CD4-positive, alpha-beta T cell treated with Interleukin-15 for 4 hours (primary cell): ENCODE measurements around the gene FGGY.

ENCODE experiments used
- DNase-seq: peaks from one replicate; pipeline ENCODE4 v3.0.0-alpha.2; 2020; ENCODE audit warnings: low spot score

Gene FGGY

DNA sequence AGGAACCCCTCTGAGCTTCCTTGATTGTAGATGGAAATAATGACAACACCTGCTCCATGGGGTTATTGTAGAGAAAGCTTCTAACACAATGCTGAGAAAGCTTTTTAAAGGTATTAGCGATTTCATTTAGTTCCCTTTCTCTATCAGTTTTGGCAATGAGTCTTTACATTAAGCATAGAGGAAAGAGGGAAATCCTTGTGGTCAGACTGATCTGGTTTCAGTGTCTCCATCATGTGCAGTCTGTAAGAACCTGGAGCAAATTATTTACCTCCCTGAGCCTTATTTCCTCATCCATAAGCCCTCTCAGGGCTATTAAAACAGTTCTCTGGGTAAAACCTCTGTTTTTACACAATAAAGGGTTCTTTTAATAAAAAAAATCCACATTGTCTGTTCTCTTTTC lies 87.5 kb downstream of the FGGY start:
- no peak for DNase-seq

DNA sequence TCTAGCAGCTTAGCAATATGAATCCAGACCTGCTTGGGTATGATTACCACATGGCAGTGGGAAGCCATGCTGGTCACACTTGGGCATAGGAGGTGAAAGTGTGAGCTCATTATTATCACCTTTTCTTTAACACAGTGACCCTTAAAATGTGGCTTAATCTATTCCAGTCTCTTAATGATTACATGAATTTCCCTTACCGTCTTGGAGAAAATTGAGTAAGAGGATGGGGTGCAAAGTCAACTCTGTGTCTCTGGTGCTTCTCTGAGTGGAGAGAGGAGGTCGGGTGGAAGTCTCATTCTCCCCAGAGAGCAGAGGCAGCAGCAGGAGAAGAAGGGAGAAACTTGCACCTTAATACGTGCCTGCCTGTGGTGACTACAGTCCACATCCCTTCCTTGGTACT lies 91.3 kb downstream of the FGGY start:
- no peak for DNase-seq

DNA sequence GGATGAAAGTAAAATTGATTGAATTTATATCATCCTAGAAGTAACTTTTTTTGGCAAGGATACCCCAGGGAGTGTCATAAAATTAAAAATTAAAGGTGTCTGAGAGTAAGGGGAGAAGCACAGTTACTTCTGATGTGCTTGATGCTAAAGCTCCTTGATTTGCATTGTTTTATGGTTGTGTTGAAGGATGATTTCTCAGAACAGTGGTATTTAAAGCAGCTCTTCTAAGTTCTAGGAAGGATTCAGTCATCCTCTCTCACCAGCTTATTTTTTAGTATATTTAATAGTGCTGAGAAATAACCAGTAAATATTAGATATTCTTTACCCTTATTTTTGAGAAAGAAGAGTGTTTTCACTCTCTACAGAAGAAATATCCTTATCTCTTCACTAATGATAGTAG lies 93.0 kb downstream of the FGGY start:
- no peak for DNase-seq

DNA sequence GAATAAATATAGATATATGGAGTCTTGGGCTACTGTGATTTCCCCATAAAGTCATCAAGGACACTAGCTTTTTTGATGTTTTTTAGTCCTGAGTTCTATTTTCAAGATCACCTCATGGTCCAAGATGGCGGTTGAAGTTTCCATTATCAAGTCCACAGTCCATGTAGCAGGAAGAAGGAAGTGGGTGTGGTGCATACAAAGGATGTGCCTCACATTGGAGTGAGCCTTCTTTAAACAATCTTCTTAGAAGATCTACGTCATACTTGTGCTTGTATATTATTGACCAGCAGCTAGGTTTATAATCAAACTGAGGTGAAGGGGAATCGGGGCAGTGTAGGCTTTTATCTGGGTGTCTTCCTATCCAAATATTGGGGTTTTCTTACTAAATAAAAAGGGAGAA lies 93.4 kb downstream of the FGGY start:
- DNase-seq = no peak

DNA sequence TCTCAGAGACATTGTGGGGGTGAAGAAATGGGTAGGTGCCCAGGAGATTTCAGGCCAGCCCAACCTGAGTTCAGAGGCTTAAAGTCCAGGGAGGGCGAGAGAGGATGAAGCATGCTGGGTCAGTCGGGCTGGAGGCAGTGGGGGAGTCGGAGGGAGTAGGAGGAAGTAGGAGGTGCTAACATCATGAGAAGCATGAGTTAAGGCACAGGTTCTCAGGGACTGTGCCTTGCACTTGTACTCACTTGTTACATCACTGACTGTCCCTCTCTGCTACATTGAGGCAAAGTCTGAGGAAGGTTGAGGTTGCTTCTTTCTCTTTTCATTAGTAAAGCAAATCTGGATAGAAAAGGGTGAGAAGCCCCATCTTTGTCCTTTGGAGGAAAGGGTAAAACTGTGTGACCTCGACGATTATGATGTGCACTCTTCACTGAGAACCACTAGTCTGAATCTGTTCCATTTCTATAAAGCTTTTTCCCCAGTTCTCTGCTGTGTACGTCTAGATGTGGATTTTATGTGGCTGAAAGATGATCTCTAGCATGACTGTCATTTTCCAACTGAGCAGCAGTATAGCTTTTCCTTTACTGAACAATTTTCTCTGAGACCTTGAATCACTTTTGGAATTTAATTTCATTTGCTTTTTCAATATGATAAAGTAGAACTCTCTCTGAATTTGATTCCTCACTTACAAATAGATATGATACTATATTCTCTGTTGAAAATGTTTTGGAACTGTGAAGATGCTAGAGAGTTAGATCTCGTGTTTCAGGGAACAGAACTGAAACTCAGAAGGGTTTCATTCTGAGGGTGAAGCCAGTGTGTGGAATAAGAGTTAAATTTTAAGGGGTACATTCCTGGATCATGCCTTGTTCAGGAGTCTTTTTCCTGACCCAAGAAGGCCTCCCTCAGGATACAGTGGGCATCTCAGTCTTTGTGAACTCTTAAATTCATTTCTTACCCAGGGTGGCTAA lies 94.6 kb downstream of the FGGY start:
- no peak for DNase-seq

DNA sequence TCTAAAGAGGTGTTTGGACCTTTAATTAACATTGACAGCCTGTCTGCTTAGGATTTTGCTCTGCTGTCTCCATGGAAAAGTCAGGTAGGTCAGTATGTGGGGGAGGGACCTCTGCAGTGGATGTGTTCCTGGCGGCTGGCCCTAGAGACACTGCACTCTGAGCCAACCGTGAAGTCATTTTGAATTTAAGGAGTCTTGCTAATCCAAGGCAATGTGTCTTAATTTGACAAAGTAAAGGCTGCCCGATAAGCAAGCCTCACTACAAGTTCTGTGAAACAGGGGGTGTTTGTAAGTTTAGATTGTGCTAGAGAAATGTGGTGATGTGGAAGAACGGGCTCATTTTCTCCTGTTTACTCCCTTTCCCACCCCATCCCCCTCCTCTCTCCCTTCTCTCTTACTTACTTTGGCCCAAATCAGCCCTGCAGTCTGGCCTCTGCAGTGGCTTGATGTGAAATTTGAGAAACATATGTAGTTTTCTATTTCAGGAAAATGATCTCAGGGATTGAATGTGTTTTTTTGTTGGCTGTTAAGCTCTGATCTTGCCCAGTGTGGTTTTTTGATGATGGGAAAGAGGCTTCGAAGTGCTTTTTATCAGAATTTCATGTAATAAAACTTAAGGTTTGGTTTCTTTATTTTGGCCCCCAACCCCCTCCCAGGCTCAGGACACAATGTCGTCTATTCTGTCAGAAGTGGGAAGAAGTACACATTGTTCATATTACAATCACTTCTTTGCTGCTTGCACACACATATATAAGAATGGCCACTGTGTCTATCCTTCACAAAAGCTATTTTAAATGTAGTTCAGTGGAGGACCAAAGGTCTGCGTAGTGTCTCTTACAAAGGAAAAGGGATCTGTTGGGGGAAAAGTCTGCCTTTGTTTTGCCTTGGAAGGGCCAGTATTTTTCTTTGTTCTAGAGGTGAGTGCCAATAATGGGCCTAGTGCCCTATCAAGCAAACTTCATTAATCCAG lies 96.6 kb downstream of the FGGY start:
- DNase-seq = no peak

DNA sequence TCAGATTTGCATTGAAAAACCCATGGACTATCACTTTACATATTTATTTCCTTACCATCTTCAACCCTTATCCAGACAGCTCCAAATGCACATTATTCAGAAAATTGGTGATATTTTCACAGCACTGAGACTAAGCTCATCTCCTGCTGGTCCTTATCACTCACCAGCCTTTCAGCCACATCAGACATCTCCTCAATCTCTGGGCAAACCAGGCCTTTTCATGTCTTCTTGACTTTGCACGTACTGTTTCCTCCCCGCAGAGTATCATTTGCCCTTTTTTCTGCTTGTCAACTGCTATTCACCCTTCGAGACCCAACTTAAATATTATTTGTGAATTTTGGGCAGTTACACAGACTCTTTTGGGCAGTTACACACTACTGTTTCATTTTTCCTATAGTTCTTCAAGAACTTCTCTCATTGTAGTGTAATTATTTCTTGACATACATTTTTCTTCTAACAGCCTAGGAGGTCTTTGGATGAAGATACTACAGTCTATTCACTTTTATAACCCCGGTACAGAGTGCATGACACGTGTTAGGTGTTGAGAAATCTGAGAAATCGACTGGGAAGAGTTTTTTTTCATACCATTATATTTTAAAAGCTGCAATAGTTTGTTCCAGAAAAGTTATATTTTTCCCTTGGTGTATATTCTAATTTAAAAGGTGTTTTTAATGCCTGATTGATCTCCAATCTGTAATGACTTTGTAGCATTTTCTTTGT lies 98.0 kb downstream of the FGGY start:
- no peak for DNase-seq

DNA sequence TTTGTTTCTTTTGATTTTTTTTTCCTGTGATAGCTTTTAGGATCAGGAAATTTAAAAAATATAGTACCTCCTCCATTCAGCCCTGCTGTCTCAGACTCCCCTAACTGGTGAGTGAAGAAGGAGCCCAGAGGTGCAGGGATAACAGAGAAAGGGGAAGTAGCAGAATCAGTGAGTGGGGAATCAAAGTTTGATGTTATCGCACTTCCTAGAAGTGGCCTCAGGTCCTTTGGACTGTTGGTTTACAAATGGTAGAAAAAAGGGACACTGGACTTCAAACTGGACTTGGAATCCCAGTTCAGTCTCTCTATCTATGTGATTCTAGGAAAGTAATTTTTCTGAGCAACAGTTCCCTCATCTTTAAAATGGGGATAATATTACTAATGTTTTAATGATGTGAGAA lies 99.5 kb downstream of the FGGY start:
- DNase-seq = no peak

DNA sequence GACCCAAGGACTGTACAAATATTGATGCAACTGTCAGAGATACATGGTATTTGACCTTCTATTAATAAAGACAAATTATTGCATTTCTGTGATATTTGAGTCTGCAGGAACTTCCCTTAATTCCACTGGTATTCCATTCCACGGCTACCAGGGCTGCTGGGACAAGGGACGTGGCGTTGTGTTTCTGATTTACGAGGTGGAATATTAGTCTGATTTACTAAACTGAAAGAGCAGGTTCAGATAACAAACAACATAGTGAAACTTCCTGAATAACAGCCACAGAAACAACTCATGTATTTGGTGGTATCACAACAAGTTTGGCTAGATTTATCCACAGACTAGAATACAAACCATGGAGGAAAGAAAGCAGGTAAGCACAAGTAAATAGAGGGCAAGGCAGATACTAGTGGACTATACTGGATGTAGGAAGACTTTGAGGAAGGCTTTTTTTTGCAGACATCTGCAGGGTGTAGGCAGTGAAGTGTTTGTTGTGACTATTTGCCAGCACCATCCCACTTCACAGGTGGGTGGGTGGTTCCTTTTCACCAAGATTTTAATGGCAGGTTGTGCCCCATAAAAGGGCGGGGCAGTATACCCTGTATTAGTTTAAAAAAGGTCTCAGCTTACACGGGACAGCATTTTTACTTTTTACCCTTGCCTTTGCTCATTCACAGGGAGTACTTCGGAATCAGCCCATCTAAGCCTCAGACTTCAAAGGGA lies 100.4 kb downstream of the FGGY start:
- no peak for DNase-seq

DNA sequence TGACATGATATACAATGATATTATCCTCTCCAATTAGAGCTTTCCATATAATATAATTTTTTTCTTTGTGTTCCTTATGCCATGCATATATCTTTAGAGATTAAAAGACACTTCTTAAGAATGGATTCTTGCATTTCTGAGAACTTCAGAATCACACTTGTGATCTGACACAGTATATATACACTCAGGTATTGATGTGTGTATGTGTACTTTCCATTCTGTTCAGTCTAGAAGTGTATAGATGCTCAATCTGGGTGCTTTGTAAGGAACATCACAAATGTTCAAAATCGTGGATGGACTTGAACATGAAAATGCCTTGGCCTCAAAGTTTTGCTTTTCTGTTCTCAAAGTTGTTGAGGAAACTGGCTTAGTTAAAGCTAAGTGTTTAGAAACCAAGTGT lies 102.7 kb downstream of the FGGY start:
- no peak for DNase-seq

DNA sequence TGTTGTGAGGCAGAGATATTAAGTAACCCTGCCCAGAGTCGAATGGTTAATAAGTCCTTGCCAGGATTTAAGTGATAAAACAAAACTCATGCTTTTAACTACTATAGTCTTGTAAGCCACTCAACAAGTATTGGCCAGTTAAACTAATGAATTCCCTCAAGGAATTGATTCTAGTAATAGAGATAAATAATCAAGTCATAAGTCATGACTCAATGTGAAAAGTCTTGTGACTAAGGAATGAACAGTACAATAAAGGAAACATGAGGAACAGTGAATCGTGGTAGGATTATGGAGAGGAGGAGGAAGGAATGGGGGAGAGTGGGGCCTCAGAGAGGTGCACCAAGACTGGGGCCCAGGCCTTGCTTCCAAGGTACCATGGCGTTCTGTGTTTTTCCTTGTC lies 104.7 kb downstream of the FGGY start:
- no peak for DNase-seq

DNA sequence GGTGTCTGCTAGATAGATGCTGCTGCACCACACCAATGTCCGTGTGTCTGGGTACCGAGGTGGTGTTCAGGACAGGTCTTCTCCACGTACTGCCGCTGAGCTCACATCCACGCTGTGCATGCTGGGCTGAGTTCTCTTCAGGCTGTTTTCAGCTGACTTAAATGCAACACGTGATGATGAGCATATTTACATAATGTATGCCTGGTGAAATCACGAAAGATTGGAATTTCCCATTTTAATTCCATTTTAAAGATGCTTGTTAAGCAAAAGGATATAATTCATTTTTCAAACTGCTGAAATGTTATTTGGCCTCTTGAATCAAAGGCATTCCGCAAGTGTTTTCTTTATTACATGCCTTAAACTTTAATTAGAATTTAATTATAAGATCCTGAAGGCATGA lies 107.9 kb downstream of the FGGY start:
- no peak for DNase-seq

DNA sequence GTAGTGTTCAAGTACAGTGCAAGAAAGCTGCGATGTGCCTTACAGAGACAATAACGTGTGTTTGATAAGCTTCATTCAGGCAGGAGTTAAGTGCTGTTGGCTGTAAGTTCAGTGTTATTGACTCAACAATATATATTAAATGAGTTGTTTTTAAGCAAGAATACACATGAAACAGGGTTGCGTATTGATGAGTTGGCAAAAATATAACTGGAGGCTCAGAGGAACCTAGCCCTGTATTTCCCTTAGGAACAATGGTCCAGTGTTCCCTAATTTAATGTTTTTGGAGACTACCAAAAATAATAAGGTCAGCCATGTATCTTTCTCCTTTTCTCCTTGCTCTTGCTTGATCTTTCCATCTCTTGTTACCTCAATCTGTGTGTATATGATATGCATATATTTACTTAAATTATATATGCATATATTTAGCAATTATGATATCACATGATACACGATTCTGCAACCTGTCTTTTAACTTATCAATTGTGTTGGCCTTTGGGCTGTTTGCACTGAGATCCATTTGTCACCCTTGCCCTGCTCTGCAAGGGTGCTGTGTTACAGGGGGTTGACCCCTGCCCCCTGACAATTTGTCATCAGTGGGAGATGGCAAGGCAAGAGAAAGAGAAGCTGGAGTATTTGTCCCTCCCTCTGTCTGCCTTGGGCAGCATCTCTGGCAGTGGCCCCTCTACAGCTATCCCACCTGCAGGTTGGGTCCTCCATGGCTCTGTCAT lies 109.7 kb downstream of the FGGY start:
- DNase-seq = no peak

DNA sequence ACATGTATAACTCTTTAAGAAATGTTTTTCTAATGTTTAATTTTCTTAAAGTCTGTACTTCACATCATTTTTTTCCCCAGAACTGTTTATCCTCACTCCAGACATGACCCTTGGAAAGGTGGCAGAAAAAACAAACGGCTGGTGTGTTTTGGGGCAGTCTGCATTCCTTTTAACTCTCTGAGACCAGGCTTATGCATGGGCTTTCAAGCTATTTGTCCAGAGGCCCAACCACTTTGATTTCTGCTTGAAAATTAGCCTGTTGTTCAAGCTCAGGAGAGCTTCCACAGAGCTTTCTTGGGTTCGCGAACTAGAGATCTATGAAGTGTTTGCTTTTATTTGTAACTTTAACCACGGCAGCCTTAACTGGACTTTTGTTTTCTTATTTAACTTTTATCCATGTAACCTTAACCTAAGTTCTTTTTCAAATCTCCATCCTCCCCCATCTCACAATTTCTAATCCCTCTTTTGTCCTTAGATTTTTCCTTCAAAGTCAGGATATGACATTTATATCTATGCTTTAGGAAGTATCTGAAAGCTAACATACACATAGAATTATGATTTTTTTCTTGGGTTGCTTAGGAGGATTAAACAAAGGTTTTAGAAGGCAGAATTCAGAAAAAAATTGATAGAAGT lies 111.8 kb downstream of the FGGY start:
- DNase-seq = no peak

DNA sequence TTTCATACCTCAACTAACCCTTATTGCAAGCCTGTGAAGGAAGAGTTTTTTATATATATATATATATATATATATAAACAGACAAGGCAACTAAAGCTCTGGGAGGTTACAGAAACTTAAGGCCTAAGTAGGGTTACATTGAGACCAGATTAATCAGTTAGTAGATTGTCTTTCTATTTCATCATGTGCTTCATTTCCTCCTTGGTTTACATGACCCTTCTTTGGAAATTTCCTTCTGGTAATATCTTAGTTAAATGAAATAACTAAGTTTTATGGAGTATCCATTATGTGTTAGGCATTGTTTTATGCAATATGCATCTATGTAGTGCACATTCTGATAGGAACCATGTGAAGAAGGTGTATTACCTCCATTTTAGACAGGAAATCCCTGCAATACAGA lies 112.7 kb downstream of the FGGY start:
- no peak for DNase-seq

DNA sequence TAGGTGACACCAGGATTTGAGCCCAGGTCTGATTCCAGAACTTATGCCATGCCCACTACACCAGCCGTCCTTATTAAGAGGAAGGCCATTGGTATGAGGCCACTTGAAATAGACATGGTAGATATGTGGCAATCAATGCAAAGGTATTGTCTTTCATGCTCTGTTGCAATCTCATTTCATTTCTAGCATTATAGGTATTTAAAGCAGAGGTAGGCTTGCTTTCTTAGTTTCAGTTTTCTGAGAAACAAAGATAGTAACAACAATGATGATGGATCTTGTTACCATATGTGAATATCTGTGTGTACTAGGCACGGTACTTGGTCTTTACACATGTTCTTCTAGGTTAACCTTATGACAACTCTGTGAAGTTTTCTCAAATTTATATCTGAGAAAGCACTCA lies 113.1 kb downstream of the FGGY start:
- no peak for DNase-seq

DNA sequence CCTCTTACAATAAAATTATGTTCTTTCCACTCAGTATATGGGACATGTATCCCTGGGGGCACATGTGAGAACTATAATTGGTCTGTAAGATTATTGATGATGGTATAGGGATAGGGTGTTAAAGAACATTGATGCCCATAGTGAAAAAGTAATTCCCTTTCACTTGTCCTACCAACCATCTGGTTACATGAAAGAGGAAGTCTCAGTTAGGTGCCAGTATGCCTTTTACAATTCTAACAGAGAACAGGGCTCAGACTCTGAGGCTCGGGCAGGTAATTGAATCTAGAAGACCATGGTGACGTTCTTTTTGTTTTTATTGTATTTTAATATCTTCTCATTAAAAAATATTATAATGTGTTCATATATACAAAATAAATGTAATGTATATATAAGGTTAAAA lies 113.6 kb downstream of the FGGY start:
- no peak for DNase-seq

DNA sequence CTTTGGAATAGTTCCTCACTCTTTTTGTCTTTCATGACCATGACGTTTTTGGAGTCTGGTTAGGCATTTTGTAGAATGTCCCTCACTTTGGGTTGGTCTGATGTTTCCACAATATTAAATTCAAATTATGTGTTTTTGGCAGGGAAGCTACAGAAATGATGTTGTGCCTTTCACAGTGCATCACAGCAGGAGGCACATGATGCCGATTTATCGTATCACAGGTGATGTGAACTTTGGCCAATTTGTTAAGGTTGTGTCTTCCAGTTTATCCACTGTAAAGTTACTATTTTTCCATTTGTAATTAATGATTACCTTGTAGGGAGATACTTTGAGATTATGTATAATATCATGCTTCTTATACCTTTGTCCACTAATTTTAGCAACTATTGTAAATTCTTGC lies 114.3 kb downstream of the FGGY start:
- DNase-seq = no peak

DNA sequence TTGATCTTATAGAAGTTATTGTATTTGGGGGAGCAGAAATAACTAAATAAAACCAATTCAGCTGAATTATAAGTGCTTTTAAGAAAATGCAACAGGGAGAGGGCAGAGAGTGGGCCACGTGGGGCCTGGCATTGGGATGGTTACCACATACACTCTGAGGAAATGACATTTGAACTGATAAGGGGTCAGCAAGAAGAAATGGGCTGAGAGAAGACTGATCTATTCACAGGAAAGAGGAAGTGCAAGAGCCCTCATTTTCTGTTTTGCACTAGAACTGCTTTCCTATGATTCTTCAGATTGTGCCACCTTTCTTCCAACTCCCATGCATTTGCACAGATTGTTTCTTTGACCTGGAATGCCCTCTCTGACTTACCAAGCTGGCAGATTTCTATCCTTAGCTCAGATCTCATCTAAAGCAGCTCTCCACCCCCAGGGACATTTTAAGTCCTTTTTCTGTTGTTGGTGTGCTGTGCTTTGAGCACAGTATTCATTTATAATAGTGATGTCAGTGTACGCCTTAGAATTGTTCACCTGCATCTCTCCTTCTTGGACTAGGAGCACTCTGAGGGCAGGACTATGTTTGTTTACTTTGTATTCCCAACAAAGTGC lies 115.9 kb downstream of the FGGY start:
- no peak for DNase-seq

DNA sequence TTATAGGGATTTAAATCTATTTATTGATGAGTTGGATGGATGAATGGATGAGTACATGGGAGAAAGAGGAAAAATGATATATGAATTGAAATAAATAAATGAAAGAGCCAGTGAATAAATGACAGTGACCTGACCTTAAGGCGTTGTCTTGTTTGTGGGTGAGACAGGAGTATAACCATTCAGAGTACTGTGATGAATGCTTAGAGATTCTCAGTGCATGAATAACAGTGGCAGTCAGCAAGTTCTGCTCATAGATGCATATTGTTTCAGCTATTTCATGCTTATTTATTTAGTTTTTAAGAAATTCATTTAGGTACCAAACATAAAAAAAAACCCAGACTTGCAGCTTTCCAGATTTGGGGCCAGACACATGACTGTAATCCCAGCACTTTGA lies 116.4 kb downstream of the FGGY start:
- DNase-seq = no peak
